Measurements from ENCODE around the gene MPC1. TPM values are rescaled to one million over a fixed set of nuclear protein-coding genes. Genes with fewer than 3 reads are reported as not detected.

The MPC1 gene
- total RNA-seq, 3 donors from 2014 or later (not counting 1 experiment from before 2014, with no cell fraction given) = 26.3 to 31.1 (median 30.4) TPM

GRCh38 chr6:166354143-166354542 is 28.6 kb downstream of the MPC1 start:
- Mint-ChIP-seq H3K36me3 (no peaks in the 10 kb centered on the region), H3K4me1 (peaks cover 5 to 7% of the 10 kb centered on the region in 2 donors), H3K4me3 (no peak overlapping the region), H3K9me3 (no peaks in the 10 kb centered on the region), H3K27ac (no peak overlapping the region), H3K27me3 (ENCODE audit: low read depth in 2 of 2) (peaks cover 12 to 16% of the 10 kb centered on the region in 2 donors)
- Histone ChIP-seq H3K9me3 (ENCODE audit: control insufficient read depth, insufficient read depth, low read length) (no peaks in the 10 kb centered on the region), H3K4me3 (ENCODE audit: low read length) (no peak overlapping the region), H3K27me3 (ENCODE audit: control insufficient read depth, insufficient read depth, low read length) (peaks cover 3% of the 10 kb centered on the region), H3K36me3 (ENCODE audit: control insufficient read depth, insufficient read depth, low read length) (no peaks in the 10 kb centered on the region), H3K27ac (ENCODE audit: low read length) (no peak overlapping the region), H3K4me1 (ENCODE audit: control insufficient read depth, insufficient read depth, low read length) (no peaks in the 10 kb centered on the region)
- WGBS (ENCODE audit: insufficient coverage) = 94% methylated on average over 4 of the region's 4 CpGs
- TF ChIP-seq CTCF (IDR thresholded peaks at IDR 0.05) = no peak
- intact Hi-C loops (cut with micrococcal nuclease) = no loop called here
- DNase-seq (no peak), ATAC-seq (no peak)

- H3K27ac Mint-ChIP-seq = no peak overlapping the region
- intact Hi-C loops (cut with micrococcal nuclease) = no loop called here
- ATAC-seq = no peak
Observed at GRCh38 chr6:166353507-166353906, 29.2 kb downstream of the MPC1 start.

GRCh38 chr6:166352923-166353322 is 29.8 kb downstream of the MPC1 start:
- no peak for ATAC-seq

More at GRCh38 chr6:166353507-166353906, 29.2 kb downstream of the MPC1 start:
- TF ChIP-seq CTCF (IDR thresholded peaks at IDR 0.05) = no peak
- no peaks in the 10 kb centered on the region for H3K9me3 Mint-ChIP-seq
- no peak for DNase-seq
- no peaks in the 10 kb centered on the region for H3K36me3 Mint-ChIP-seq
- Histone ChIP-seq H3K4me3 (ENCODE audit: low read length) (no peak overlapping the region), H3K27me3 (ENCODE audit: control insufficient read depth, insufficient read depth, low read length) (no peaks in the 10 kb centered on the region), H3K27ac (ENCODE audit: low read length) (no peak overlapping the region), H3K9me3 (ENCODE audit: control insufficient read depth, insufficient read depth, low read length) (no peaks in the 10 kb centered on the region), H3K36me3 (ENCODE audit: control insufficient read depth, insufficient read depth, low read length) (no peaks in the 10 kb centered on the region), H3K4me1 (ENCODE audit: control insufficient read depth, insufficient read depth, low read length) (no peaks in the 10 kb centered on the region)
- peaks cover 12 to 13% of the 10 kb centered on the region in 2 donors for H3K27me3 Mint-ChIP-seq (ENCODE audit: low read depth in 2 of 2)
- H3K4me1 Mint-ChIP-seq = peaks cover 5 to 7% of the 10 kb centered on the region in 2 donors
- H3K4me3 Mint-ChIP-seq = no peak overlapping the region
- 78% methylated on average over 1 of the region's 1 CpG for WGBS (ENCODE audit: insufficient coverage)

More at GRCh38 chr6:166352923-166353322, 29.8 kb downstream of the MPC1 start:
- Histone ChIP-seq H3K27ac (ENCODE audit: low read length) (no peak overlapping the region), H3K27me3 (ENCODE audit: control insufficient read depth, insufficient read depth, low read length) (no peaks in the 10 kb centered on the region), H3K36me3 (ENCODE audit: control insufficient read depth, insufficient read depth, low read length) (no peaks in the 10 kb centered on the region), H3K9me3 (ENCODE audit: control insufficient read depth, insufficient read depth, low read length) (no peaks in the 10 kb centered on the region), H3K4me1 (ENCODE audit: control insufficient read depth, insufficient read depth, low read length) (no peaks in the 10 kb centered on the region), H3K4me3 (ENCODE audit: low read length) (no peak overlapping the region)
- intact Hi-C loops (cut with micrococcal nuclease) = no loop called here
- Mint-ChIP-seq H3K4me1 (peaks cover 5 to 7% of the 10 kb centered on the region in 2 donors), H3K9me3 (no peaks in the 10 kb centered on the region), H3K27ac (no peak overlapping the region), H3K36me3 (no peaks in the 10 kb centered on the region), H3K4me3 (no peak overlapping the region), H3K27me3 (ENCODE audit: low read depth in 2 of 2) (peaks cover 11 to 12% of the 10 kb centered on the region in 2 donors)
- TF ChIP-seq CTCF (IDR thresholded peaks at IDR 0.05) = no peak
- DNase-seq = no peak

Data from natural killer cell (primary cell).